WTC11 (cell line): Measurements from ENCODE around the gene ERICH6B. TPM values are rescaled to one million over a fixed set of nuclear protein-coding genes. Genes with fewer than 3 reads are reported as not detected.
A peak's percentile ranks its signal among the peaks of the same experiment; 100 is the strongest.

Source experiments
- ATAC-seq: fragments of 200-7000 bp; cut with Tn5 transposase; 2 replicates; pipeline ENCODE4 v1.10.0; 2021; ENCODE audit warnings: mild to moderate bottlenecking, moderate library complexity
- CTCF ChIA-PET: fragments of 300-600 bp; sonication (Branson Sonifier 250); formaldehyde crosslinking; loops from one replicate; lab custom pipeline; 2021; ENCODE audit warnings: antibody characterized with exemption; lab: Charles Lee
- POLR2A ChIA-PET: fragments of 350-600 bp; sonication (Branson Sonifier 250); formaldehyde crosslinking; loops from one replicate; lab custom pipeline; 2021; ENCODE audit warnings: antibody characterized with exemption; lab: Charles Lee
- DNase-seq: peaks from one replicate; pipeline ENCODE4 v3.0.0; 2021; ENCODE audit warnings: low spot score
- H3K27ac Mint-ChIP-seq: 2 replicates; pipeline ENCODE4 v1.8.0; 2021; ENCODE audit warnings: mixed read lengths
- H3K27me3 Mint-ChIP-seq: 2 replicates; pipeline ENCODE4 v1.8.0; 2021; ENCODE audit warnings: low read depth, mild to moderate bottlenecking, moderate library complexity, mixed read lengths
- H3K36me3 Mint-ChIP-seq: 2 replicates; pipeline ENCODE4 v1.8.0; 2021; ENCODE audit warnings: mixed read lengths
- H3K4me1 Mint-ChIP-seq: 2 replicates; pipeline ENCODE4 v1.8.0; 2022; ENCODE audit warnings: mixed read lengths
- H3K4me3 Mint-ChIP-seq: 2 replicates; pipeline ENCODE4 v1.8.0; 2021; ENCODE audit warnings: mild to moderate bottlenecking, moderate library complexity, mixed read lengths
- H3K9me3 Mint-ChIP-seq: 2 replicates; pipeline ENCODE4 v1.8.0; 2021; ENCODE audit warnings: mixed read lengths
- ESRRA ChIP-seq: sonication (generic); formaldehyde crosslinking; IDR thresholded peaks from 2 replicates; pipeline ENCODE4 v1.8.1; 2022; ENCODE audit warnings: mild to moderate bottlenecking, missing genetic modification reagents, borderline replicate concordance
- FOXP4 ChIP-seq: sonication (generic); formaldehyde crosslinking; IDR thresholded peaks from 2 replicates; pipeline ENCODE4 v1.8.0; 2022; ENCODE audit warnings: mild to moderate bottlenecking, missing genetic modification reagents
- GABPB1 ChIP-seq: sonication (generic); formaldehyde crosslinking; IDR thresholded peaks from 2 replicates; pipeline ENCODE4 v1.8.1; 2023; ENCODE audit warnings: mild to moderate bottlenecking, missing genetic modification reagents
- IRF2 ChIP-seq: sonication (generic); formaldehyde crosslinking; IDR thresholded peaks from 2 replicates; pipeline ENCODE4 v1.8.0; 2022; ENCODE audit warnings: low read depth, missing genetic modification reagents, borderline replicate concordance
- JUN ChIP-seq: sonication (generic); formaldehyde crosslinking; IDR thresholded peaks from 2 replicates; pipeline ENCODE4 v1.8.0; 2023; ENCODE audit warnings: mild to moderate bottlenecking, missing genetic modification reagents
- MXD4 ChIP-seq: fragments of 250-450 bp; sonication (Bioruptor Pico); IDR thresholded peaks from 2 replicates; pipeline ENCODE4 v1.8.0; 2021; ENCODE audit warnings: mild to moderate bottlenecking, moderate library complexity, borderline replicate concordance
- MYBL2 ChIP-seq: sonication (generic); formaldehyde crosslinking; IDR thresholded peaks from 2 replicates; pipeline ENCODE4 v1.8.1; 2023; ENCODE audit warnings: mild to moderate bottlenecking, moderate library complexity, missing genetic modification reagents
- NFATC4 ChIP-seq: fragments of 250-450 bp; sonication (Bioruptor Pico); IDR thresholded peaks from 2 replicates; pipeline ENCODE4 v1.9.0; 2021; ENCODE audit warnings: mild to moderate bottlenecking
- TCF7 ChIP-seq: sonication (generic); formaldehyde crosslinking; IDR thresholded peaks from 2 replicates; pipeline ENCODE4 v1.8.0; 2022; ENCODE audit warnings: mild to moderate bottlenecking, low read depth, missing genetic modification reagents, moderate library complexity
- ZNF317 ChIP-seq: sonication (generic); formaldehyde crosslinking; IDR thresholded peaks from 2 replicates; pipeline ENCODE4 v1.8.1; 2023; ENCODE audit warnings: low read depth, mild to moderate bottlenecking, moderate library complexity, missing genetic modification reagents, borderline replicate concordance
- ZNF532 ChIP-seq: fragments of 250-450 bp; sonication (Bioruptor Pico); IDR thresholded peaks from 2 replicates; pipeline ENCODE4 v1.9.0; 2021; ENCODE audit warnings: mild to moderate bottlenecking, borderline replicate concordance
- ZNF671 ChIP-seq: fragments of 250-450 bp; sonication (Bioruptor Pico); IDR thresholded peaks from 2 replicates; pipeline ENCODE4 v1.8.0; 2021; ENCODE audit warnings: mild to moderate bottlenecking
- total RNA-seq: library from RNA; stranded (reverse); gene quantifications from 3 replicates; pipeline ENCODE4 v1.2.3, GENCODE V29; 2021
- TF ChIP-seq, protein P1 (sequence below): fragments of 250-450 bp; sonication (Bioruptor Pico); conservative IDR thresholded peaks from 2 replicates; pipeline ENCODE4 v1.9.0; 2021; ENCODE audit warnings: mild to moderate bottlenecking
- TF ChIP-seq, protein P2 (sequence below): sonication (generic); formaldehyde crosslinking; IDR thresholded peaks from 2 replicates; pipeline ENCODE4 v1.8.1; 2022; ENCODE audit warnings: missing genetic modification reagents, borderline replicate concordance

Gene ERICH6B
- total RNA-seq, 1 experiment from 2014 or later, result not detected

DNA sequence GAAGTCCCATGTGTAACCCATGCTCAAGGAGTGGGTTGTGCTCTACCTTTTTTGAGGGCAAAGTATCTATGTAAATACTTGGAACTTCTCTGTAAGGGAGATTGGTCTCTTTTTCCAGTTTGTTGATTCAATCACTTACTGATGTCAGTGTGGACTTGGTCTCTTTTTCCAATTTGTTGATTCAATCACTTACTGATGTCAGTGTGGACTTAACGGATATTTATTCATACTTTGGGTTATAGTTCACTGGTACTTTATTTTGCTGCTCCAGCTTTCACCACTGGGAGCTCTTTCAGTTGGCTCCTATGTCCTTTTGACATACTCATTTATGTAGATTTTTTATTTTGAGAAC, 114.4 kb downstream of the ERICH6B start (continued):
- TF ChIP-seq, protein P1, sequence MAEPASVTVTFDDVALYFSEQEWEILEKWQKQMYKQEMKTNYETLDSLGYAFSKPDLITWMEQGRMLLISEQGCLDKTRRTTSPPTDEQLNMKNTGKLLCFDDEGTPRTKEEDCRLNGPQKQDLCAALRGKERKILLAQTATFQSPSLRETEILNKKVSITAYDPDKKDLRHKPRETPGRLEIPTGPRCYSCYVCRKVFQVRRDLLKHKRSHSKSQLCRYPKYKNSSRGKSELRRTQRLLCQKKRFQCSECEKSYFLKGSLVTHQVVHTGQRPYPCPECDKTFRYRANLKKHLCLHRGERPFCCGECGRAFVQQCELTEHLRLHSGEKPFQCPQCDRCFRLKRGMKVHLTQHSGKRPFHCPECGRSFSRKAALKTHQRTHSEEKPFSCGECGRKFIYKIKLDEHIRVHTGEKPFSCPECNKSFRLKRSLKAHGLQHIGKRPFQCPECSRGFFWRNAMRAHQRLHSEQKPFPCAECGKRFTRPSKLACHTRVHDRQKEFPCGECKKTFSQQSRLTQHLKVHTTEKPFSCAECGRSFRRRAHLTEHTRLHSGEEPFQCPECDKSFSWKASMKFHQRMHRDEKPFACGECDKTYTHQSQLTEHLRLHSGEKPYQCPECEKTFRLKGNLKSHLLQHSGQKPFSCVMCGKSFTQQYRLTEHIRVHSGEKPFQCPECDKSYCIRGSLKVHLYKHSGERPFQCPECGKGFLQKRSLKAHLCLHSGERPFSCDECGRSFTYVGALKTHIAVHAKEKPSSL (CRISPR knock-in tag), result no peak
- TF ChIP-seq ZNF671 (CRISPR knock-in tag) (no peak), FOXP4 (CRISPR knock-in tag) (no peak), ZNF317 (CRISPR knock-in tag) (no peak)

DNA sequence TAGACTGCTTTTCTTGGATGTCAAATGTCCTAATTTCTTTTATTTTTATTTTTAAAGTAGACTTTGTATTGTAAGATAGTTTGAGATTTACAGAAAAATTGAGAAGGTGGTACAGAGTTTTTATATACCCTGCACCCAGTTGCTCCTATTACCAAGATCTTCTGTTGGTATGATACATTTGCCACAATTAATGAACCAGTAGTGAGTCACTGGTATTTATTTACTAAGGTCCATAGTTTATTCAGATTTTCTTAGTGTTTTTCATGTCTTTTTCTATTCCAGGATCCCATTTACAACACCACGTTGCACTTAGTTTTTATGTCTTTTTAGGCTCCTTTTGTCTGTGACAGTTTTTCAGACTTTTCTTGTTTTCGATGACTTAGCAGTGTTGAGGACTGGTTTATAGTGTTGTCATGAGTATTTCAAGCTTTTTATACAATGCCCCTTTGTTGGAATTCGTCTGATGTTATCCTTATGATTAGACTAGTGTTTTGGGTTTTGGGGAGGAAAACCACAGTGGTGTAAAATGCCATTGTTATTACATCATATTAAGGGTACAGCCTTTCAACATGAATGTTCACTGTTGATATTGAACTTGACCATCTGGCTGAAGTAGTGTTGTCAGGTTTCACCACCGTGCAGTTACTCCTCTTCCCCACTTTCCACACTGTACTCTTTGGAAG, 114.9 kb downstream of the ERICH6B start:
- Mint-ChIP-seq H3K27me3 (no peaks in the 10 kb centered on the region), H3K27ac (no peak overlapping the region), H3K36me3 (peaks cover 43% of the 10 kb centered on the region), H3K9me3 (peaks cover 7% of the 10 kb centered on the region), H3K4me1 (no peaks in the 10 kb centered on the region), H3K4me3 (no peak overlapping the region)
- ATAC-seq (no peak), DNase-seq (no peak)
- ChIA-PET POLR2A (no interaction called here), CTCF (no interaction called here)
- TF ChIP-seq JUN (CRISPR knock-in tag) (no peak), GABPB1 (peak; percentile 81), NFATC4 (CRISPR knock-in tag) (no peak), ESRRA (no peak), TCF7 (no peak), ZNF532 (no peak)
- TF ChIP-seq, protein P2, sequence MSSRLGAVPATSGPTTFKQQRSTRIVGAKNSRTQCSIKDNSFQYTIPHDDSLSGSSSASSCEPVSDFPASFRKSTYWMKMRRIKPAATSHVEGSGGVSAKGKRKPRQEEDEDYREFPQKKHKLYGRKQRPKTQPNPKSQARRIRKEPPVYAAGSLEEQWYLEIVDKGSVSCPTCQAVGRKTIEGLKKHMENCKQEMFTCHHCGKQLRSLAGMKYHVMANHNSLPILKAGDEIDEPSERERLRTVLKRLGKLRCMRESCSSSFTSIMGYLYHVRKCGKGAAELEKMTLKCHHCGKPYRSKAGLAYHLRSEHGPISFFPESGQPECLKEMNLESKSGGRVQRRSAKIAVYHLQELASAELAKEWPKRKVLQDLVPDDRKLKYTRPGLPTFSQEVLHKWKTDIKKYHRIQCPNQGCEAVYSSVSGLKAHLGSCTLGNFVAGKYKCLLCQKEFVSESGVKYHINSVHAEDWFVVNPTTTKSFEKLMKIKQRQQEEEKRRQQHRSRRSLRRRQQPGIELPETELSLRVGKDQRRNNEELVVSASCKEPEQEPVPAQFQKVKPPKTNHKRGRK, result no peak

DNA sequence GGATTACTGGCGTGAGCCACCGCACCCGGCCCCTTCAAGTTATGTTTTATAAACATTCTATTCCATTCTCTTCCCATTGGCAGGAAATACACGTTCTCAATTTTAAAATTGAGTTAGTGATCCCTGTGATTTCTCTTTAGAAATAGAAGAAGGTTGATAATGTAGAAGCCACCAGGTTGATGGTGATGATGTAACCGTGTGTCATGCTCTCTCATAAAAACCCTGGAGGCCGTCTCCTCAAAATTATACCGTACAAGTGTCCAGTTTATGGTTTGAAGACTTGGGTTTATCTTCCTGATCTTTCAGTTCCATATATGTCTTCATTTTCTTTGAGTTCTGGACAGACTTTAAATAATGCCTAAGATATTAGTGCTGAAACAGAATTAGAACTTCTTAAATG, 118.6 kb downstream of the ERICH6B start:
- peaks cover 38% of the 10 kb centered on the region for H3K36me3 Mint-ChIP-seq
- H3K4me1 Mint-ChIP-seq, result no peaks in the 10 kb centered on the region
- ChIA-PET CTCF (no interaction called here), POLR2A (no interaction called here)
- no peak for ATAC-seq
- no peaks in the 10 kb centered on the region for H3K27me3 Mint-ChIP-seq
- H3K4me3 Mint-ChIP-seq, result no peak overlapping the region
- peaks cover 7% of the 10 kb centered on the region for H3K9me3 Mint-ChIP-seq
- no peak for DNase-seq
- TF ChIP-seq MXD4 (CRISPR knock-in tag) (no peak), MYBL2 (no peak), IRF2 (CRISPR knock-in tag) (no peak), NFATC4 (CRISPR knock-in tag) (no peak)
- no peak overlapping the region for H3K27ac Mint-ChIP-seq
